NCI-H1417 treated with DMSO at 0.1 percent for 48 hours (cell line): ENCODE data around the gene RAPGEF5.

Source experiments
- DNase-seq: peaks from one replicate; lab custom pipeline; 2025; lab: John Stamatoyannopoulos, UW

The RAPGEF5 gene

GRCh38 chr7:22262538-22262937 lies 94.4 kb downstream of the RAPGEF5 start:
- DNase-seq = no peak

- DNase-seq = no peak
These were observed 100.3 kb downstream of the RAPGEF5 start for GRCh38 chr7:22256541-22257096.

- DNase-seq = no peak
These were observed 101.1 kb downstream of the RAPGEF5 start for GRCh38 chr7:22255834-22256233.

- DNase-seq = no peak
These were observed 101.6 kb downstream of the RAPGEF5 start for GRCh38 chr7:22255342-22255741.

GRCh38 chr7:22252936-22253536 lies 103.9 kb downstream of the RAPGEF5 start:
- no peak for DNase-seq

- DNase-seq = no peak
These were observed 104.9 kb downstream of the RAPGEF5 start for GRCh38 chr7:22252016-22252415.

- DNase-seq = peak; percentile 29
These were observed 105.7 kb downstream of the RAPGEF5 start for GRCh38 chr7:22251281-22251680.

GRCh38 chr7:22250390-22250789 lies 106.6 kb downstream of the RAPGEF5 start:
- no peak for DNase-seq

- no peak for DNase-seq
These were observed 108.7 kb downstream of the RAPGEF5 start for GRCh38 chr7:22248111-22248809.

- no peak for DNase-seq
These were observed 115.1 kb downstream of the RAPGEF5 start for GRCh38 chr7:22241805-22242390.

GRCh38 chr7:22240904-22241571 lies 115.9 kb downstream of the RAPGEF5 start:
- DNase-seq = no peak

GRCh38 chr7:22238354-22239311 lies 118.3 kb downstream of the RAPGEF5 start:
- DNase-seq = no peak

- DNase-seq = no peak
These were observed 121.8 kb downstream of the RAPGEF5 start for GRCh38 chr7:22235134-22235533.

GRCh38 chr7:22234227-22234626 lies 122.7 kb downstream of the RAPGEF5 start:
- no peak for DNase-seq

GRCh38 chr7:22231806-22232205 lies 125.1 kb downstream of the RAPGEF5 start:
- no peak for DNase-seq

GRCh38 chr7:22231141-22231540 lies 125.8 kb downstream of the RAPGEF5 start:
- no peak for DNase-seq

GRCh38 chr7:22230238-22230637 lies 126.7 kb downstream of the RAPGEF5 start:
- DNase-seq = no peak

- no peak for DNase-seq
These were observed 127.8 kb downstream of the RAPGEF5 start for GRCh38 chr7:22229148-22229547.

- DNase-seq = no peak
These were observed 133.1 kb downstream of the RAPGEF5 start for GRCh38 chr7:22223807-22224206.

GRCh38 chr7:22220941-22221340 lies 136.0 kb downstream of the RAPGEF5 start:
- DNase-seq = no peak

- DNase-seq = no peak
These were observed 137.0 kb downstream of the RAPGEF5 start for GRCh38 chr7:22219739-22220493.
